ENCODE results near the gene DNAI7.

The DNAI7 gene

GRCh38 chr12:25100194-25101091 is 94.5 kb downstream of the DNAI7 start:
- DNase-seq: no peak

DNA sequence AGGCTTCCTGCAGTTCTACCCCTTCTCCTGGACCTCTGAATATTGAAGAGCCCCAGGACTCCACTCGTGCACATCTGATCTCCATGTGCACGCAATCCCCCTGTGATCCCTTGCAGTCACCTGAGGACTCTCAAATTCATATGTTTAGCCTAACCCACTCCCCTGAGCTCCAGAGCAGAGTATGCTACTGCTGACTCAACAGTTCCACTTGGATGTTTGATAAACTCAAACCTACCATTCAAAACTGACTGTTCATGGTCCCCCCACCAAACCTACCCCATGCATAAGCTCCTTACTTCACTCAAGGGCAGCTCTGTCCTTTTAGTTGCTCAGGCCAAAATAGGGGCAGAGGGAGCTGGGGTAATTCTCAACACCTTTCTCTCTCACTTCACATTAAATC is 96.0 kb downstream of the DNAI7 start:
- DNase-seq: no peak

GRCh38 chr12:25089738-25090137 is 105.2 kb downstream of the DNAI7 start:
- DNase-seq: peak; percentile 24

DNA sequence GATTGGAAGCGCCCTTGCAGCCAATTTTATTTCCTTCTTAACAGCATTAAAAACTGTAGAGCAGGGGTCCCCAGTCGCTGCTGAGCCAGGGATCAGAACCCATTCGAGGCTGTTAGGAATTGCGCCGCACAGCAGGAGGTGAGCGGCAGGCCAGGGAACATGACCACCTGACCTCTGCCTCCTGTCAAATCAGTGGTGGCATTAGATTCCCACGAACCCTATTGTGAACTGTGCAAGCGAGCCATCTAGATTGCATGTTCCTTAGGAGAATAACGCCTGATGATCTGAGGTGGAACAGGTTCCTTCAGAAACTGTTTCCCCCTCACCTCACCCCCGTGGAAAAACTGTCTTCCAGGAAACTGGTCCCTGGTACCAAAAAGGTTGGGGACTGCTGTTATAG is 107.4 kb downstream of the DNAI7 start:
- DNase-seq: no peak

- no peak for DNase-seq
These were observed 110.1 kb downstream of the DNAI7 start for GRCh38 chr12:25084816-25085215.

DNA sequence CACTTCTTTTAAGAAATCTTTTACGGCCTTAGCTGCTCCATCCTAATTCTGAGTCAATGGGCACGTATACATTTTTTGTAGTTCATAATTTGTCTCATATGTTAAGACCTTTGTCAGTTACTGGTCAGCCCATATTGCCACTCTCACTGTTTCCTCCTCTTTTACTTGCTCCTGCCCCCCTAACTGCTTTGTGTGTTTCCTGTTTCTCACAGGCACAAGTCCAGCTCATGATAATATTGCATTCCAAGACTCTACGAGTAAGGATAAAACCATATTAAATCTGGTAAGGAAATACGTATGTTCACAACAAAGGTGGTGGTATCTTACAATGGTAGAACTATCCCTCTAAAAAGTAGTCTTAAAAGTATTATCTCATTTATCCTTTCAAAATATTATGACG is 111.7 kb downstream of the DNAI7 start:
- DNase-seq: no peak

DNA sequence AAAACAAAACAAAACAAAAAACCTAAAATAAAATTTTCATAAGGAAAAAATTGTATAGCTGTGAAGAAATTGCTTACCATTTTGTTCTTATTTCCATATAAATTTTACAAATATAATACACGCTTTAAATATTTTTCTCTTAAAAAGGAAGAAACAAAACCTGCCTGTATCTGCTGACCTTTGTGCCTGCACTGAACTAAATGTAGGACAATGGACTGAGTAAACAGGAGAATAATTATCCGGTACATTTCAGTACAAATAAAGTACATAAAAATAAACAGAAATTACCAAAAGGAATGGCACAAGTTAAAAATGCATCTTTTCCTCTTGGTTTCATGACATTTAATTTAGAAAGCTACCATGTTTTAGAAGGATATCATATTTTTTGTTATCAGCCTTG is 112.3 kb downstream of the DNAI7 start:
- no peak for DNase-seq

DNA sequence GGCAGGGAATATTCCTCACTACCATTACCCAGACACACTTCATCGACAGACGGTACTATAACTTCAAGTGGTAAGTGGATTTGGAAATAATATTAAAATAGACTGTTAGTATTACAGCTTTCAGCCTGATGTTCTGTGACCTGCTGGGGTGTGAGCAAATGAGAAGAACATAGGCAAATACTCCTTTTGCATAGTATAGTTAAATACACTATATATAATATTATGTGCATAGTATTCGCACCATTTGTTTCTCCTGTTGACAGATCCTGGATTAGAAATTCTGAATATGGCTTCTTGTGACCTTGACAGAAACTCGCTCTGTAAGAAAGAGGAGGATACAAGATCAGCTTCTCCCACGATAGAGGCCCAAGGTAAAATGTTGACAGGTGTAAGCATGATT is 115.6 kb downstream of the DNAI7 start:
- DNase-seq: no peak

- no peak for DNase-seq
These were observed 120.0 kb downstream of the DNAI7 start for GRCh38 chr12:25074954-25075353.

DNA sequence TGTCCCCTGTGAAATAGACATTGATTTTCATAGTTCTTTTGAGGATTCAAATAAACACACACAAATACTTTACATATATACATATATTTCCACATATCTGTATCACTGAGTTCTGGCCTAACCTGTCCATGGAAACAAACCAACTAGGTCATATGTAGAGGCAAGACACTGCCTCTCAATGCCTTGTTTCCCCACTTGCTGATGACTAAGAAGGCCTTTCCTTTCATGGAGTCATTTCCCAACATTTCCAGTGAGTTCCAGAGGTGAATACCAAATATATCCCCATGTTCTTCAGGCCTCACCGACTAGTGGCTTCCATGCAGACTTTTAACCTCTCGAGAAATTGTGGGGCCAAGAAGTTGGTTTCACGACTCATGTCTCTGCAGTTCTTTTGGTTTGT is 120.8 kb downstream of the DNAI7 start:
- DNase-seq: no peak

DNA sequence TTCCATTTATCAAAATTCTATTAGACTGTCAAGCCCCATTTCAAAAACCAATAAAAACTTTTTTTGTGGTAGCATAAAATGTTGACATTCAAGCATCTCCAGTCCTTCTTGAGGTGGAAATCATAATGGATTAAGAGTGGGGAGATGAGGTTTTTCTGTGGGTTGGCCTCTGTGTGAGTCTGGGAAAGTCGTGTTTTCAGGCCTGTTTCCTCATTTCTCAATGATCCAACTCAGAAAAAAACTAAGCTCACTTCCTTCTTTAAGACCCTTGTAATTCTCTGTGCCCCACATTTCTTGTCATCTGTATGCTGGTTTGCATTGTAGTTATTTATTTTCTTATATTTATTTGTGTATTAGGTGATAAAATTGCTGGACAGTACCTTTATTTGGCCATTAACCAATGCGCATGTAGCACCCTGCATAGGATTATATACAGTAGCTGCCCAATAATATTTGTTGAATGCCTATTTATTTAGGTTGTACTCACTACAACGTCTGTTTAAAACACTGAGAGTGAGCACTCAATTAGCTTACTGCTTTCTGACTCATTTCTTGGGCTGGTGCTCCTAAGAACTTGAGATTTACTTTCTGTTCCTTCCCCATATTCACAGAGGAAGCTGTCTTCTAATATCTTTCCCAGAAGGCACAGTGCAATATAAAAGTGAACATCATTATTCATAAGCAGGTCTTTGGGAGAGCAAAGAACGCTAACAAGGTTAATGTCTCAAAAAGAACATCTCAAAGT is 121.9 kb downstream of the DNAI7 start:
- no peak for DNase-seq

- DNase-seq: no peak
These were observed 123.6 kb downstream of the DNAI7 start for GRCh38 chr12:25071366-25071765.

DNA sequence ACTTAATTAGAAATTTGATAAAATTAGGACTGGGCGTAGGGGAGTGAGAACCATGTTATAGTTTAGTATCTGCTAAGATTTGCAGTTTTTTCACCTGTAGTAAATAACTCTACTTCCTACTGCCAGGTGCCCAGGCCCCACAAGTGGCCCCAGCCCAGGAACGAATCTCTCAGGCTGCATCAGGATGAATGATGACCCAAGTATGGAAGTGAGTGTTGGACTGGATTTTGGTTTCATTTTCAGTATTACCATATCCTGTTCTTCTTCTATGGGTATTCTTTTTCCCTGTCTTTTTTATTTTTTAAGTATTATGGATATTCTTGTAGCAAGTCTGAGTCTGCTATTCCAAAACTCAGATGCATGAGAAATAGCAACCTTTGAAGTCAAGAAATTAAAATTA is 125.7 kb downstream of the DNAI7 start:
- no peak for DNase-seq

- DNase-seq: no peak
These were observed 129.9 kb downstream of the DNAI7 start for GRCh38 chr12:25065035-25065434.

GRCh38 chr12:25063873-25064628 is 130.9 kb downstream of the DNAI7 start:
- DNase-seq: no peak

- no peak for DNase-seq
These were observed 136.3 kb downstream of the DNAI7 start for GRCh38 chr12:25058658-25059058.

Measured in NCI-H226 (cell line).